MM.1S (cell line): ENCODE measurements around the gene OSBPL1A.

ENCODE experiments used
- EZH2 ChIP-seq: fragments of 300-600 bp; sonication (generic); optimal IDR thresholded peaks from 2 replicates; pipeline ENCODE3; 2017; ENCODE audit warnings: low read depth, mild to moderate bottlenecking, antibody characterized with exemption, low read length, mixed read lengths
- EZH2phosphoT487 ChIP-seq: fragments of 300-600 bp; sonication (generic); IDR thresholded peaks from 2 replicates; pipeline ENCODE4 v1.6.1; 2018; ENCODE audit warnings: antibody characterized with exemption, low read length
- TF ChIP-seq, protein P1 (sequence below): fragments of 300-600 bp; sonication (generic); IDR thresholded peaks from 2 replicates; pipeline ENCODE4 v1.5.1; 2016; ENCODE audit warnings: antibody characterized with exemption, low read length, mixed read lengths

DNA sequence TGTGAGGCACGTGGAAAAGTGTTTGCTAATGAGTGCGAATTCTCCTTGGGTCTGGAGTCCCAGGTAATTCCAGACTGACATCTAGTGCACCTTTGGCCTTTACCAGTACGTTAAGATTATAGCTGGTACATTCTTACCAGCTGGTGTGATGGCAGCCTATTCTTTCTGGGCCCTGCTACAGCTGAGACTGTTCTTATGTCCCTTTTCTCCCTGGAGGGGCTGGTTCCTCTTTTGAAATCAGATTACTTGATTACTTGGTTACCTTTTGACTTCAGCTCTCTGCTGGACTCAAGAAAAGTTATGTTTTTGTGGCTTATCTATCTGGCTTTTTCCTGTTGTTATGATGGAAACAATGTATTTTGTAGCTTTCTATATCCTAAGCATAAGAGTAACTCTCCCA lies 244.2 kb downstream of the OSBPL1A start:
- TF ChIP-seq, protein P1, sequence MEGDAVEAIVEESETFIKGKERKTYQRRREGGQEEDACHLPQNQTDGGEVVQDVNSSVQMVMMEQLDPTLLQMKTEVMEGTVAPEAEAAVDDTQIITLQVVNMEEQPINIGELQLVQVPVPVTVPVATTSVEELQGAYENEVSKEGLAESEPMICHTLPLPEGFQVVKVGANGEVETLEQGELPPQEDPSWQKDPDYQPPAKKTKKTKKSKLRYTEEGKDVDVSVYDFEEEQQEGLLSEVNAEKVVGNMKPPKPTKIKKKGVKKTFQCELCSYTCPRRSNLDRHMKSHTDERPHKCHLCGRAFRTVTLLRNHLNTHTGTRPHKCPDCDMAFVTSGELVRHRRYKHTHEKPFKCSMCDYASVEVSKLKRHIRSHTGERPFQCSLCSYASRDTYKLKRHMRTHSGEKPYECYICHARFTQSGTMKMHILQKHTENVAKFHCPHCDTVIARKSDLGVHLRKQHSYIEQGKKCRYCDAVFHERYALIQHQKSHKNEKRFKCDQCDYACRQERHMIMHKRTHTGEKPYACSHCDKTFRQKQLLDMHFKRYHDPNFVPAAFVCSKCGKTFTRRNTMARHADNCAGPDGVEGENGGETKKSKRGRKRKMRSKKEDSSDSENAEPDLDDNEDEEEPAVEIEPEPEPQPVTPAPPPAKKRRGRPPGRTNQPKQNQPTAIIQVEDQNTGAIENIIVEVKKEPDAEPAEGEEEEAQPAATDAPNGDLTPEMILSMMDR, result no peak
- TF ChIP-seq EZH2 (no peak), EZH2phosphoT487 (no peak)
